Endometrial microvascular endothelial cells (primary cell): ENCODE data around the gene HACE1. TPM values are rescaled to one million over a fixed set of nuclear protein-coding genes. Genes with fewer than 3 reads are reported as not detected.
"Not testable (repeated sequence)": the region's sequence is repeated elsewhere in the genome, so short reads cannot be mapped to it uniquely, and the experiment has no call there.

ENCODE experiments used
- in situ Hi-C: cut with HindIII; loops from 2 replicates; pipeline ENCODE4 v1.10.0; 2017; ENCODE audit warnings: low sequenced_read_pairs, low pct_unique_long_range_greater_than_20kb; ENCODE audit errors: inconsistent ontology term
- total RNA-seq: library from RNA; depleted of rRNA; stranded (reverse); fragments of >200 nt; gene quantifications from one replicate; pipeline ENCODE4 v1.2.3, GENCODE V29; 2015; ENCODE audit errors: inconsistent ontology term

Gene HACE1
- total RNA-seq, 1 donor from 2014 or later: 9.7 TPM

DNA sequence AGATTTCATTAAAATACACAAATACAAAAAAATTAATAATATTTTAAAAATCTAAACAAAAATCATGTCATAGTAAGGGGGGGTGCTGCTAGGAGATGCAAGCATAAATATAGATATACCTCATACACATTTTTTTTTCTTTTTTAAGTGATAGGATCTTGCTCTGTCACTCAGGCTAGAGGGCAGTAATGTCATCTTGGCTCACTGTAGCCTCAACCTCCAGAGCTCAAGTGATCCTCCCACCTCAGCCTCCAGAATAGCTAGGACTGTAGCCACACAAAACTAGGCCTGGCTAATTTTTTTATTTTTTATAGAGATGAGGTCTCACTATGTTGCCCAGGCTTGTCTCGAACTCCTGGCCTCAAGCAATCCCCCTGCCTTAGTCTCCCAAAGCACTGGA lies 90.8 kb downstream of the HACE1 start:
- in situ Hi-C loops: no loop called here

GRCh38 chr6:104766595-104766994 lies 93.1 kb downstream of the HACE1 start:
- in situ Hi-C loops: no loop called here

GRCh38 chr6:104754788-104755409 lies 104.8 kb downstream of the HACE1 start:
- in situ Hi-C loops: no loop called here

GRCh38 chr6:104753251-104753650 lies 106.5 kb downstream of the HACE1 start:
- in situ Hi-C loops: no loop called here

DNA sequence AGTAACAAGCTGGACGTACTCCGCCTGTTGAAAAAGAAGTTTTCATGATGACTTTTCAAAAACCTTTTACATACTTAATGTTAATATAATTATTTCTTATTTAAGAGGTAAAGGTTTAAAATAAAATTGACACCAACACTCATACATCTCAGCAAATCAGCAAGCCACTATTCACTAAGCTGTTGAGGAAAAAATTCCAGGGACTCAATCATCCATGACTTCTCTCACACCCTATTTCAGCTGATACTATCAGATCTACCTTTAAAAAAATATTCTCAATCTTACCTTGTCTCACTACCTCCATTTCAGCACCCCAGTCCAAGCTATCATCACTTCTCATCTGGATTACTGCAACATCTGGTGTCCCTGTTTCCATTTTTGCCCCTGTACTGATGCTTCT lies 109.3 kb downstream of the HACE1 start:
- in situ Hi-C loops: no loop called here

- in situ Hi-C loops: not testable (repeated sequence)
Measured at GRCh38 chr6:104739124-104739523, 120.6 kb downstream of the HACE1 start.

DNA sequence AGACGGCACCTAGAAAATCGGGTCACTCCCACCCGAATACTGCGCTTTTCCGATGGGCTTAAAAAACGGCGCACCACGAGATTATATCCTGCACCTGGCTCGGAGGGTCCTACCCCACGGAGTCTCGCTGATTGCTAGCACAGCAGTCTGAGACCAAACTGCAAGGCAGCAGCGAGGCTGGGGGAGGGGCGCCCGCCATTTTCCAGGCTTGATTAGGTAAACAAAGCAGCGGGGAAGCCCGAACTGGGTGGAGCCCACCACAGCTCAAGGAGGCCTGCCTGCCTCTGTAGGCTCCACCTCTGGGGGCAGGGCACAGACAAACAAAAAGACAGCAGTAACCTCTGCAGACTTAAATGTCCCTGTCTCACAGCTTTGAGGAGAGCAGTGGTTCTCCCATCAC lies 122.2 kb downstream of the HACE1 start:
- in situ Hi-C loops: not testable (repeated sequence)

- in situ Hi-C loops: no loop called here
Measured at GRCh38 chr6:104736545-104736944, 123.2 kb downstream of the HACE1 start.

GRCh38 chr6:104730450-104730849 lies 129.3 kb downstream of the HACE1 start:
- in situ Hi-C loops: no loop called here

- in situ Hi-C loops: no loop called here
Measured at GRCh38 chr6:104729433-104729832, 130.3 kb downstream of the HACE1 start.

DNA sequence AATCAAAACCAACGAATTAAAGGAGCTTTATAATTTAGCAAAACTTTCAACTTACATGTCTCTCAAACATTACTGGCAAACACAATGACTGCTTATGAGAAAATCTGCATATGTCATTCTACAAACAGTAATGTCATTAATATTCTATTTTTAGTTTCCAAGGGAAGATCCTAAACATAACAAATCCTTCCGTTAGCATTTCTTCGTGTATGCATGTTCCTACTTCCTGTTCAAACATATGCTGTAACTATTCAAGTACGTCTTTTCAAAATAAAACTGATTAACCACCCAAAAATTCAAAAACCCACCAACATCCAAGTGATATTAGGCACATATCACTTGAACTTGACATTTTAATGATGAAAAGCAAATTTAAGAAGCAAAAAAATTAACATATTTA lies 131.3 kb downstream of the HACE1 start:
- in situ Hi-C loops: no loop called here

DNA sequence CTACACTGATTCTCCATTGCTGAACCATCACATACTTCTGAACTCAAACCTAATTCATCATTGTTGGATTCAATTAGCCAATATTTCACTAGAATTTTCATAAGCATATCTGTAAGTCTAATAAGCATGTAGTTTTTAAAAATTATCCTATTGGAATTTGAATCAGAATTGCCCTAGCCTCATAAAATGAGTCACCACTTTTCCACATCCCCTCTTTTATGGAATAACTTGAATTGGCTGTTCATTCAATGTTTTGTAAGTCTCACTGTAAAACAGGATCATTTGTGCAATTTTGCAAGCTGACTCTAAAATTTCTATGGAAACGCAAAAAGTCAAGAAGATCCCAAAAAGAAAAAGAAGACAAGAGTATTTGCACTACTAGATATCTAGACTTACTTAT lies 141.0 kb downstream of the HACE1 start:
- in situ Hi-C loops: no loop called here

- in situ Hi-C loops: no loop called here
Measured at GRCh38 chr6:104716858-104717257, 142.9 kb downstream of the HACE1 start.

- in situ Hi-C loops: no loop called here
Measured at GRCh38 chr6:104714796-104715195, 144.9 kb downstream of the HACE1 start.

GRCh38 chr6:104713982-104714381 lies 145.7 kb downstream of the HACE1 start:
- in situ Hi-C loops: no loop called here

DNA sequence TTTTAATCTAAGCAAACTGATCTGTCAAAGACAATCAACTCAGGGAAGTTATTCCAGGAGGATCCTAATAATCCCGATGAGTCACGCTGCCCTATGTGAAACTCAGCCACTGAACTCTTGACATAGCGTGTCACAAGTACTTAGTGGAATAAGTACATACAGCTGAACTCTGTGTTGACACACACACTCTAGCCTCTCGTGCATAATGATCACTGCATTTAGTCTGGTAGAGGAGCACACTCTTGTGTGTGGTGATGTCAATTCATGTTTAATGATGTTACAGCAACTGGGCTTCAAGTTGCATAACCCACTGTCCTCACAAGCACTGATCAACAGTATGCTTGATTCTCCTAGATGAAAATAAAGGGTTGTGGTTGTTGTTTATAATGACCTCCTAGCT lies 148.3 kb downstream of the HACE1 start:
- in situ Hi-C loops: no loop called here

DNA sequence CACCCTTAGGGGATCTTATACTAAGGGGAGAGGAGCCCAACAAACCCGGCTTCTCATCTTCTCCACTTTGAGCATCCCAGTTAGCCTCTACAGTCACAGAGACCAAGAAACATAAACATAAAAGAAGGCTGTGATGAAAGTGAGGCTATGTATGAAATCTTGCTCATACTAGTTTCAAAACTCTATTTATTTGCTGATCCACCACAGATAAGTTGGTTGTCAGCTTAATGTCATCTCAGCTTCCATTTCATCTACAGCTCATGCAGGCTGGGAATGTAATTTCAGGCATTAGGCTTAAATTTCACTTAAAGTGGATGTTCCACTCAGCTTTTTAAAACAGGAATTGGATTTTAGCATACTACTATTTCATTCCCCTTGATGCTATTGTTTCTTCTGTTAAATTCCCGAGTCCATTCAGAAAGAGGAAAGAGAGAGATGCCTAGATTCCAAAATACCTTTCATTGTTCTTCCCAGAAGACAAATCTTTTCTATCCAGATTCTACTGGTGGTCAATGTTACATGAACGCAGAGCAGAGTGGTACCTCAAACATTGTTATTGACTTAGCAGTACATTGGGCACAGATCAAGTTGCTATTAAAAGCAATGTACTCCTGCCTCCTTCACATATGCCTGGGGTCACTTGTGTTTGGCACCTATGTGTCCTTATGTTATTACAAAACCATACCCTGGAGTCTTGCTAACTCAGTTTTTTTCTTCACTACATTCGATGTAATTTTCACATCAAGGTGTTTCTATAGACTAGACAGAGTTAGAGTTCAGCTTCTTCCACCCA lies 149.0 kb downstream of the HACE1 start:
- in situ Hi-C loops: no loop called here

- in situ Hi-C loops: no loop called here
Measured at GRCh38 chr6:104705916-104706442, 153.7 kb downstream of the HACE1 start.

DNA sequence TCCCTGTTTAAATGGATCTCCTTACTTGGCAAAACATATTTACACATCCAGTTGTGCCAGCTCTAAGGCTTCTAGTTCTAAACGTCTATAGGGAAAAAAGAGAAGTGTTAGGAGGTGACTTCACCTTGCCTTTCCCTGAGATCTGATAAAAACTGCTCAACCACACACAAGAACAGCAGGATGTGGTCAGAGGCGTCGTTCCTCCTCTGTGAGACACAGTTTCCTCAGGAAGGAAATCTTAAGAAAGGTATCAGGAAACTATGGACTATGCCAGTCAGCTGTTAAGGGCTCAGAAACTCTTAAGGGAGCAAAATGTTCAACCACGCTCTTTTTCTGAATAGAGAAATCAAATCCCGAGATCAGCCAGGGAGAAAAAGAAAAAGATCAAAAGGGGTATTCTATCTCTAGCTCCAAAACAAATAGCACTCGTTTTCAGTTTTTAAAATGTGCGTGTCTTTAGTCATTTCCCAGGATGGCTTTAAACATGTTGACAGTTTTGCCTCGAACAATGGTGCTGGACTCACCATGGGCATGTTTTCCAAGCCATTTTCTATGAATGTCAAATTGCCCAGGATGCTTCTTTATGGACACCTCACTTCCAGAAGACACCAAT lies 154.5 kb downstream of the HACE1 start:
- in situ Hi-C loops: no loop called here

DNA sequence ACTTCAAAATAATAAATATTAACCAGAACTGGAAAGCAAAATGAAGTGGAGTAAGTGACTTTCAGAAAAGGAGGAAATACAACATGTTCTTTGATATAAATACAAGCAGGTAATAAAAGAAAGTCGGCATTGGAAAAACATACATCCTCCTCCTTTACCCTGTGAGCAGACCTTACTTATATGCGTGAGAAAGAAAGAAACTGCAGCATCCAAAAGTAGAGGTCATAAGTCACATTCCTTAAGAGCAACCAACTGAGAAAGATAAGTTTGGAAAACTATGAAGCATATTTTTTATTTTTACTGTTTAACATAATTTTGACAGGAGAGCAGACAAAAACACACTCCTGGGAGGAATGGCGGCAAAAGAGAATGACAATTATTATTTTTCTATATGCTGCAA lies 155.5 kb downstream of the HACE1 start:
- in situ Hi-C loops: no loop called here
